Panc1 (cell line): Measurements from ENCODE around the gene TCF3.

Experiments
- CTCF ChIP-seq: fragments of 450-650 bp; IDR thresholded peaks from 2 replicates; pipeline ENCODE4 v1.5.1; 2017; ENCODE audit warnings: mild to moderate bottlenecking
- REST ChIP-seq, 2 experiments: IDR thresholded peaks; 2 replicates each; pipeline ENCODE4 v1.6.1; 2011 to 2012; ENCODE audit warnings: low read depth in 2 of 2, control low read depth in 1 of 2, low read length in 1 of 2, mild to moderate bottlenecking in 1 of 2, moderate library complexity in 1 of 2; ENCODE audit not compliant: insufficient read depth in 1 of 2
- TCF7L2 ChIP-seq: IDR thresholded peaks from 2 replicates; pipeline ENCODE4 v1.6.1; 2011; ENCODE audit warnings: mild to moderate bottlenecking, low read depth, low read length, inconsistent platforms

GRCh38 chr19:1690699-1691307 is 38.4 kb upstream of the TCF3 start:
- TF ChIP-seq TCF7L2 (no peak), CTCF (no peak), REST (IDR thresholded peaks at IDR 0.05; ENCODE audit: insufficient read depth in 1 of 2, low read depth in 2 of 2, low read length in 1 of 2) (no peak)
